Sigmoid colon (tissue), 7 donors: ENCODE results near the gene TMEM156. TPM values are rescaled to one million over a fixed set of nuclear protein-coding genes. Genes with fewer than 3 reads are reported as not detected.

Experiments
- DNase-seq: peaks from one replicate; pipeline ENCODE4 v3.0.0-alpha.2; 2019
- H3K27ac ChIP-seq, 4 donors: fragments of 200-600 bp; sonication (generic); one replicate each; pipeline ENCODE4 v1.5.1; 2016 to 2019; ENCODE audit warnings: mild to moderate bottlenecking in 1 of 4
- H3K27me3 ChIP-seq, 3 donors: fragments of 200-600 bp; sonication (generic); one replicate each; pipeline ENCODE4 v1.5.1; 2019; ENCODE audit warnings: mild to moderate bottlenecking in 1 of 3
- H3K36me3 ChIP-seq, 4 donors: fragments of 200-600 bp; sonication (generic); one replicate each; pipeline ENCODE4 v1.5.1; 2016 to 2019
- H3K4me1 ChIP-seq, 4 donors: fragments of 200-600 bp; sonication (generic); one replicate each; pipeline ENCODE4 v1.5.1; 2017 to 2019
- H3K4me3 ChIP-seq, 4 donors: fragments of 200-600 bp; sonication (generic); one replicate each; pipeline ENCODE4 v1.5.1; 2017 to 2019; ENCODE audit warnings: mild to moderate bottlenecking in 2 of 4, moderate library complexity in 1 of 4
- H3K9me3 ChIP-seq, 4 donors: fragments of 200-600 bp in 3 of 4; sonication (generic) in 3 of 4; one replicate each; pipeline versions ENCODE4 v1.5.1 to v1.6.1; 2013 to 2019
- EP300 ChIP-seq, 4 donors: sonication (generic); formaldehyde crosslinking; IDR thresholded peaks; one replicate each; pipeline ENCODE4 v1.6.1; 2017; ENCODE audit warnings: antibody characterized with exemption in 4 of 4
- POLR2A ChIP-seq, 2 donors: fragments of 450-650 bp; IDR thresholded peaks; one replicate each; pipeline ENCODE4 v1.6.1; 2016; ENCODE audit warnings: antibody characterized with exemption in 2 of 2, mild to moderate bottlenecking in 2 of 2, moderate library complexity in 2 of 2
- POLR2AphosphoS5 ChIP-seq, 4 donors: sonication (generic); formaldehyde crosslinking; IDR thresholded peaks; one replicate each; pipeline ENCODE4 v1.6.1; 2017; ENCODE audit warnings: antibody characterized with exemption in 4 of 4
- WGBS, 2 donors: extraction: QIAGEN DNeasy Blood & Tissue Kit; methylation state at CpG; one replicate each; pipeline ENCODE4 v1.1.7; 2013; 5-methylcytosine and 5-hydroxymethylcytosine counted together
- intact Hi-C: fragments of 100-400 bp; cut with DNase I; formaldehyde crosslinking; loops from one replicate; pipeline ENCODE4 v1.15.1; 2023
- polyA plus RNA-seq, 3 donors: library from polyadenylated mRNA; stranded (reverse); fragments of 200-250 nt; gene quantifications; one replicate each; pipeline ENCODE4 v1.2.3, GENCODE V29; 2013
- total RNA-seq, 4 donors: library from RNA; depleted of rRNA; stranded (reverse); fragments of >200 nt; gene quantifications; one replicate each; pipeline ENCODE4 v1.1.0, GENCODE V29; 2016
- TF ChIP-seq, protein P1 (sequence below), 4 experiments: fragments of 450-650 bp in 3 of 4; fragments of 200-600 bp in 1 of 4; IDR thresholded peaks; one replicate each; pipeline ENCODE4 v1.5.1; 2016 to 2019; ENCODE audit warnings: antibody characterized with exemption in 4 of 4, mild to moderate bottlenecking in 3 of 4, moderate library complexity in 2 of 4
- donor health status: healthy with polysubstance abuse.
- donor health status: Bipolar disorder and iron deficiency.
- donor health status: healthy.

Gene TMEM156
- total and polyA plus RNA-seq, 7 donors = 0.66 to 9.1 (median 6.5) TPM; not detected in 4

DNA sequence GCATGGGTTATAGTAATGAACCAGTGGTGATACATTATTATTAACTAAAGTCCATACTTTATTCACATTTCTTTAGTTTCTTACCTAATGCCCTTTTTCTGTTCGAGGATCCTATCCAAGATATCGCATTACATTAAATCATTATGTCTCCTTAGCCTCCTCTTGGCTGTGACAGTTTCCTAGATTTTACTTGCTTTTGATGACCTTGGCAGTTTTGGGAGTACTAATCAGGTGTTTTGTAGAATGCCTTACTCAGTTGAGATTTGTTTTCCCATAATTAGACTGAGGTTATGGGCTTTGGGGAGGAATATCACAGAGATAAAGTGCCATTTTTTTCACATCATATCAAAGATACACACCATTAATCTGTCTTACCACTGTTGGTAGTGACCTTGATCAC, 34.8 kb upstream of the TMEM156 start:
- Histone ChIP-seq H3K4me1 (peaks cover 0 to 72% (median 29%) of the 10 kb centered on the region in 4 donors), H3K27ac (no peak overlapping the region), H3K4me3 (no peak overlapping the region), H3K9me3 (no peaks in the 10 kb centered on the region), H3K36me3 (no peaks in the 10 kb centered on the region), H3K27me3 (no peaks in the 10 kb centered on the region)
- TF ChIP-seq POLR2A (IDR thresholded peaks at IDR 0.05) (no peak), EP300 (IDR thresholded peaks at IDR 0.05) (no peak), POLR2AphosphoS5 (IDR thresholded peaks at IDR 0.05) (no peak)
- TF ChIP-seq, protein P1, sequence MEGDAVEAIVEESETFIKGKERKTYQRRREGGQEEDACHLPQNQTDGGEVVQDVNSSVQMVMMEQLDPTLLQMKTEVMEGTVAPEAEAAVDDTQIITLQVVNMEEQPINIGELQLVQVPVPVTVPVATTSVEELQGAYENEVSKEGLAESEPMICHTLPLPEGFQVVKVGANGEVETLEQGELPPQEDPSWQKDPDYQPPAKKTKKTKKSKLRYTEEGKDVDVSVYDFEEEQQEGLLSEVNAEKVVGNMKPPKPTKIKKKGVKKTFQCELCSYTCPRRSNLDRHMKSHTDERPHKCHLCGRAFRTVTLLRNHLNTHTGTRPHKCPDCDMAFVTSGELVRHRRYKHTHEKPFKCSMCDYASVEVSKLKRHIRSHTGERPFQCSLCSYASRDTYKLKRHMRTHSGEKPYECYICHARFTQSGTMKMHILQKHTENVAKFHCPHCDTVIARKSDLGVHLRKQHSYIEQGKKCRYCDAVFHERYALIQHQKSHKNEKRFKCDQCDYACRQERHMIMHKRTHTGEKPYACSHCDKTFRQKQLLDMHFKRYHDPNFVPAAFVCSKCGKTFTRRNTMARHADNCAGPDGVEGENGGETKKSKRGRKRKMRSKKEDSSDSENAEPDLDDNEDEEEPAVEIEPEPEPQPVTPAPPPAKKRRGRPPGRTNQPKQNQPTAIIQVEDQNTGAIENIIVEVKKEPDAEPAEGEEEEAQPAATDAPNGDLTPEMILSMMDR (IDR thresholded peaks at IDR 0.05) = no peak
- 95 to 98% methylated on average over 2 of the region's 2 CpGs for WGBS, 2 donors
- intact Hi-C loops = no loop called here
- no peak for DNase-seq

DNA sequence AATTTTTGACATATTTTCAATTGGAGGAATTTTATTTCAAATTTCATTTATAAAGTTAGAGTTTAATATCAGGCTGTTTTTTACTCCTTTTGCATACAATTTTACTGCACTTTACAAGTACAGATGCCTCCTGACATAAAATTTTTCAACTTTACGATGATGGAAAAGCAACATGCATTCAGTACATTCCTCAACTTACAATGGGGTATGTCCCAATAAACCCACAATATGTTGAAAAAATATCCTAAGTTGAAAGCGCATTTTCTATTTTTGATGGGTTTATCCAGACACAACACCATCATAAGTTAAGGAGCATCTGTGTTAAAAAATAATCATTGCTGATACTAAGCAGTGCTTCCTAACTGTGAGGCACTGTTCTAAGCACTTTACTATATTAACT, 34.2 kb upstream of the TMEM156 start:
- TF ChIP-seq POLR2A (IDR thresholded peaks at IDR 0.05) (no peak), POLR2AphosphoS5 (IDR thresholded peaks at IDR 0.05) (no peak), EP300 (IDR thresholded peaks at IDR 0.05) (no peak)
- TF ChIP-seq, protein P1 (IDR thresholded peaks at IDR 0.05) = no peak
- H3K4me3 ChIP-seq = no peak overlapping the region
- no peak for DNase-seq
- no peak overlapping the region for H3K27ac ChIP-seq
- WGBS, 2 donors = 97 to 99% methylated on average over 2 of the region's 2 CpGs
- intact Hi-C loops = no loop called here
- no peaks in the 10 kb centered on the region for H3K9me3 ChIP-seq
- H3K4me1 ChIP-seq = peaks cover 0 to 72% (median 31%) of the 10 kb centered on the region in 4 donors
- no peaks in the 10 kb centered on the region for H3K36me3 ChIP-seq
- H3K27me3 ChIP-seq = no peaks in the 10 kb centered on the region

DNA sequence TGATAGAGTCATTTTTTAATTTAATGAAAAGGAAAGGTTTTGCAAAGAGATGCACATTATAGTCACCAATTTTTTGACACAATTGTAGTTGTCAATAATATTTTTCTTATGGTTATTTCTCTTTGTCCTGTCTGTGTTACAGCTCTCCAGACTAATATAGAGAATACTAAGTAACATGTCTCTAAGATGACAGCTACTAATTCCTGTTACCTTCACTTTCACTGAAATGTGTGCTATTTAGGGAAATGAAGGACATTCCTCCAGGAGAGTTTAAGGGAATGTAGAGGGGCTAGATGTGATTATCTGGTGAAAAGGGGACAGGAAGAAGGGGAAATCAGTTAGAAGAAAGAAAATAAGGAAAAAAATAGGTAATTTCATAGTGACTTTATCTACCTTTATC, 31.2 kb upstream of the TMEM156 start:
- DNase-seq = no peak
- intact Hi-C loops = no loop called here
- Histone ChIP-seq H3K27me3 (no peaks in the 10 kb centered on the region), H3K27ac (no peak overlapping the region), H3K4me1 (peaks cover 0 to 76% (median 30%) of the 10 kb centered on the region in 4 donors), H3K4me3 (no peak overlapping the region), H3K36me3 (no peaks in the 10 kb centered on the region), H3K9me3 (no peaks in the 10 kb centered on the region)
- TF ChIP-seq, protein P1 (IDR thresholded peaks at IDR 0.05) = no peak
- TF ChIP-seq EP300 (IDR thresholded peaks at IDR 0.05) (no peak), POLR2A (IDR thresholded peaks at IDR 0.05) (no peak)

DNA sequence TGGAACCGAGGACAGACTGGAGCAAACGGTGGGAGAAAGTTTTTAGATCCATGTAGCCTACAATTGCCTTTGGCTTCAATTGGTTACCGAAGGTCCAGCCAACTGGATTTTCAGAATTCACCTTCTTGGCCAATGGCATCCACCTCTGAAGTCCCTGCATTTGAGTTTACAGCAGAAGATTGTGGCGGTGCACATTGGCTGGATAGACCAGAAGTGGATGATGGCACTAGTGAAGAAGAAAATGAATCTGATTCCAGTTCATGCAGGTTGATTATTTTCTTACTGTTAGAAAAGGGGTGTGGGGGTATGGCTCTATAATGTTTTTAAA, 30.5 kb upstream of the TMEM156 start:
- Histone ChIP-seq H3K4me3 (no peak overlapping the region), H3K9me3 (no peaks in the 10 kb centered on the region), H3K36me3 (no peaks in the 10 kb centered on the region), H3K4me1 (peaks cover 0 to 72% (median 29%) of the 10 kb centered on the region in 4 donors), H3K27ac (no peak overlapping the region), H3K27me3 (no peaks in the 10 kb centered on the region)
- WGBS, 2 donors = 86% methylated on average over 4 of the region's 4 CpGs
- intact Hi-C loops = no loop called here
- DNase-seq = no peak
- TF ChIP-seq, protein P1 (IDR thresholded peaks at IDR 0.05) = no peak
- TF ChIP-seq EP300 (IDR thresholded peaks at IDR 0.05) (no peak), POLR2A (IDR thresholded peaks at IDR 0.05) (no peak), POLR2AphosphoS5 (IDR thresholded peaks at IDR 0.05) (no peak)

DNA sequence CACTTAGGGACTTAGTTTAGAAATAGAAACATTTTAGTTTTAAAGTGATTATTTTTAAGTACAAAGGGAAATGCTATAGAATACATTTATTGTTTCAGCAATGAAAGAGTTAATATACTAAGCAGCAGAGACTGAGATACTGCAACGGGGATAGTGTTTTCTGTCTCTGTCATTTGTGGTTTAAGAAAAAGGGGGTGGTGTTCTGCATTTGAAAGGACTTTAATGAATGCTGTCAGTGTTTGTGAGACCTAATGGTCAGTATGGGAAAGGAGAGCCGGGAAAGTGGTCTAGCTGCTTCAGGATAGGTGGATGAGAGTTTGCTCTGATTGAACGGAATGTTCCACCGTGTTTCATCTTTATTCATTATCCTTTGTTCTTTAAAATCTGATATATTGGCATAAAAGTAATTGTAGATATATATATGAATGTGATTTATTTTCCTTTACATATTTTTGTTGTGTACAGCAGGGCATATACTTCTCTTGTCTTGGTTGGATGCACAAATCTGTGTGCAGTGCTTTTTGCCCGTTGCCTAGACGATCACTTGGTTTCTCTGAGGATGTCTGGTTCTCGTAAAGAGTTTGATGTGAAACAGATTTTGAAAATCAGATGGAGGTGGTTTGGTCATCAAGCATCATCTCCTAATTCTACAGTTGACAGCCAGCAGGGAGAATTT, 30.0 kb upstream of the TMEM156 start, which contains the start of gene KLHL5:
TSS of gene KLHL5 (plus strand) at position 139 of the 676 bp plus-strand sequence. CDS start at position 560, 421 bp downstream.
- intact Hi-C loops = no loop called here
- TF ChIP-seq POLR2AphosphoS5 (IDR thresholded peaks at IDR 0.05) (no peak), POLR2A (IDR thresholded peaks at IDR 0.05) (no peak), EP300 (IDR thresholded peaks at IDR 0.05) (no peak)
- TF ChIP-seq, protein P1 (IDR thresholded peaks at IDR 0.05) = no peak

More for the DNA sequence above, 30.0 kb upstream of the TMEM156 start, which contains the start of gene KLHL5:
- H3K4me3 ChIP-seq = no peak within 1 kb of the TSS
- no peaks in the 10 kb centered on the region for H3K36me3 ChIP-seq
- no peak within 1 kb of the TSS for H3K27ac ChIP-seq
- no peak for DNase-seq
- H3K4me1 ChIP-seq = peaks cover 0 to 67% (median 25%) of the 10 kb centered on the region in 4 donors
- no peaks in the 10 kb centered on the region for H3K9me3 ChIP-seq
- H3K27me3 ChIP-seq = no peaks in the 10 kb centered on the region
- WGBS, 2 donors = 60 to 62% methylated on average over 7 of the region's 7 CpGs
